UCSD-AML1 (cell line): ENCODE measurements around the gene KRT72.
"Not testable (repeated sequence)": the region's sequence is repeated elsewhere in the genome, so short reads cannot be mapped to it uniquely, and the experiment has no call there.

Experiments
- DNase-seq: peaks from one replicate; lab custom pipeline; 2025; ENCODE audit not compliant: unreplicated experiment; lab: John Stamatoyannopoulos, UW

KRT72 gene

GRCh38 chr12:52608161-52608560, 6.9 kb upstream of the KRT72 start:
- DNase-seq, result no peak

GRCh38 chr12:52607314-52607713, 6.1 kb upstream of the KRT72 start:
- DNase-seq, result no peak

- no peak for DNase-seq
These were observed 5.4 kb upstream of the KRT72 start for GRCh38 chr12:52606581-52607218.

- DNase-seq, result no peak
These were observed 4.8 kb upstream of the KRT72 start for GRCh38 chr12:52606096-52606495.

- DNase-seq, result no peak
These were observed 4.3 kb upstream of the KRT72 start for GRCh38 chr12:52605542-52605941.

GRCh38 chr12:52604859-52605258, 3.6 kb upstream of the KRT72 start:
- DNase-seq, result no peak

- no peak for DNase-seq
These were observed 2.1 kb upstream of the KRT72 start for GRCh38 chr12:52603314-52603713.

- DNase-seq, result no peak
These were observed 1.3 kb upstream of the KRT72 start for GRCh38 chr12:52602552-52602951.

GRCh38 chr12:52601671-52602070, 408 bp upstream of the KRT72 start:
- DNase-seq, result no peak

GRCh38 chr12:52600475-52600874, 788 bp downstream of the KRT72 start:
- DNase-seq, result no peak

- no peak for DNase-seq
These were observed 1.2 kb downstream of the KRT72 start for GRCh38 chr12:52600071-52600470.

GRCh38 chr12:52598966-52599365, 2.3 kb downstream of the KRT72 start:
- DNase-seq, result no peak

GRCh38 chr12:52594237-52594636, 7.0 kb downstream of the KRT72 start:
- DNase-seq, result not testable (repeated sequence)

- DNase-seq, result no peak
These were observed 9.7 kb downstream of the KRT72 start for GRCh38 chr12:52591521-52591920.

- DNase-seq, result no peak
These were observed 11.2 kb downstream of the KRT72 start for GRCh38 chr12:52590021-52590420.

GRCh38 chr12:52587563-52587962, 13.7 kb downstream of the KRT72 start:
- DNase-seq, result no peak

GRCh38 chr12:52585946-52586345, 15.3 kb downstream of the KRT72 start:
- DNase-seq, result no peak

GRCh38 chr12:52585066-52585465, 16.2 kb downstream of the KRT72 start:
- no peak for DNase-seq

GRCh38 chr12:52584156-52584682, 17.0 kb downstream of the KRT72 start:
- DNase-seq, result no peak

- peak; percentile 65 for DNase-seq
These were observed 18.2 kb downstream of the KRT72 start for GRCh38 chr12:52582971-52583456.

GRCh38 chr12:52582486-52582885, 18.8 kb downstream of the KRT72 start:
- DNase-seq, result no peak

- DNase-seq, result no peak
These were observed 19.8 kb downstream of the KRT72 start for GRCh38 chr12:52581481-52581880.

GRCh38 chr12:52581066-52581465, 20.2 kb downstream of the KRT72 start:
- DNase-seq, result no peak
